ENCODE data around the gene BTNL8.

The BTNL8 gene

DNA sequence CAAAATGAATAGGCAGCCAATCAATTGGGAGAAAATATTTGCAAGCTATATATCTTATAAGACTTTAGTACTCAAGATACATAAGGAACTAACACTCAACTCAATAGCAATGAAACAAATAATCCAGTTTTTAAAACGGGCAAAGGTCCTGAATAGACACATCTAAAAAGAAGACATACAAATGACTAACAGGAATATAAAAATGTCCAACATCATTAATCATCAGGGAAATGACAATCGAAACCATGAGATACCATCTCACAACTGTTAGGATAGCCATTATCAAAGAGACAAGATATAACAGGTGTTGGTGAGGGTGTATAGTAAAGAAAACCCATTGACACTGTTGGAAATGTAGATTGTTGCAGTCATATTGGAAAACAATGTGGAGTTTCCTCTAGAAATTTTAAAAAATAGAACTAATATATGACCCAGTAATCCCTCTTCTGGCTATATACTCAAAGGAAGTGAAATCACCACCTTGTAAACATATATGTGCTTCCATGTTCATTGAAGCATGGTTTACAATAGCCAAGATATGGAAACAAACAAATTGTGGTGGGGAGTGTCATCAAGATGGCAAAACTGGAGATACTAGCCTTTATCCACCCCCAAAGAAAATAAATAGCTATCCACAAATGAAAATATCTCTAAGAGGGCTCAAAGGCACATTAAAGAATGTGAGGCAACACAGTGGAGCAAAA is 75.8 kb downstream of the BTNL8 start:
- no peak for DNase-seq

GRCh38 chr5:180975338-180975737 is 76.4 kb downstream of the BTNL8 start:
- DNase-seq: no peak

DNA sequence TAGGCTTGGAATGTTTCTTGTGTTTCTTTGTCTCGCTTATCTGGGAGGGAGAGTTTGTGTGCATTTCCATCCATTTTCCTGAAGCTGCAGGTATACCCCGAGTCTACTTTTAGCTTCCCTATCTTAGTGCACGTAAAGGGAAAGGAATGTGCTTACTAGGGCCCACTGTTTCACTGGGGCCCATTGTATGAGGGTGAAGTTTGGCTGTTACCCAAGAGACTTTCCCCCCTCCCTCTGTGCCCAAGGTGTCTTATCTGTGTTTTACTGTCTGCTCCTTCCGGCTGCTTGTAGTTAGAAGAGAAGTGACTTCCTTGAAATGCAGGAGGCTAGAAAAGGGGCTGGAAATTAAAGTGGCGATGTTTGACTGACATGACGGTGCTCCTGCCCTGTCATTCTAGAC is 77.6 kb downstream of the BTNL8 start:
- DNase-seq: no peak

DNA sequence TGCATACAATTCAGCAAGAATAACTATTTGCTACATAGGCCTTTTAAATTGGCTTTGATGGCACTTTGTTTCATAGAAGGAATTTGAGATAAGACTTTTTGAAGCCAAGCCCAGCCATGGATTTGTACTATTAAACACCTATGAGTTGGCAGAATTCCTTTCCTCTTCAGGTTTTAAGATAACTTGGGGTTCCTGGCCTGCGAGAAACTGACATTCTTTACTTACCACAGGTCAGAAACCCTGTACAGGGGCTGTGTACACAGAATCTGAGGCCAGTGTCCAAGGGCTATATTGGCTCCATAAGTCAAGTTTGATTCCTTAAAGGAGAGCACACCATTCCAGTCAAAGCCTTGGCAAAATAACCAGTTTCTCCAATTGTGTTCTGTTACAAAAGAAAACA is 78.9 kb downstream of the BTNL8 start:
- no peak for DNase-seq

- no peak for DNase-seq
Measured at GRCh38 chr5:180982008-180982741, 83.2 kb downstream of the BTNL8 start.

- no peak for DNase-seq
Measured at GRCh38 chr5:180988016-180988415, 89.1 kb downstream of the BTNL8 start.

DNA sequence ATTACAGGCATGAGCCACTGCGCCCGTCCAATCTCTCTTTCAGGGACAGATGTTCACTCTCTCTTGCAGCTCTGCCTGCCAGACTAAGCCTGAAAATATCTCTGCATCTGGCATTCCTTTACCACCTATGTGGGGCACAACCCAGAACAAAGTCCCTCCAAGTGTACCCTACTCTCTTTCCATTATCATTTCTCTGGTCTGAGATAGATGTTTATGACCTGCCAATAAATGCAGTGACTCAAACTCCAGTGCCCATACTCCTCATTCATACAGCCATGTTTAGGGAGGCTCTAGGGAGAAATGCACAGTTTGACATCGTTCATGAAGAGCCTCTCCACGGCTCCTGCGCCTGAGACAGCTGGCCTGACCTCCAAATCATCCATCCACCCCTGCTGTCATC is 89.6 kb downstream of the BTNL8 start, which contains the start of gene BTNL3:
Gene BTNL3, plus strand, starts transcription at position 255 of the 400 bp plus-strand sequence. CDS start 183 bp downstream, outside the sequence.
- no peak for DNase-seq

- peak; percentile 0 for DNase-seq
Measured at GRCh38 chr5:180990086-180990881, 91.3 kb downstream of the BTNL8 start.

DNA sequence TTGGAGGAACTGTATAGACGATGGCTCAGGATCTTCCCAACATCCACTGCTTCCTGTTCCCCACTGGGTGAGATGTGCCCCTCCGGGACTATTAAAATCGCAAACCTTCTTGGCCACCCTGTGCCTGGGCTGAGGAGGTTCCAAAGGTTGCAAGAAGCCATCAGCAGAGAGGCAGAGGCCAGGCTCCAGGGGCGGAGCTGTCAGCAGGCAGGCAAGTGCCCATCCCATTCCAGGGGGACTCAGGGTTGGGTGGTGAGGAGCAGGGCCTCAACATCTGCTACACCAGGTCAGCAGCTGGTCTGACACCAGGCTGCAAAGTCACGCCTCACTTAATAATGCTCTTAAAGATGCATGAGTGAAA is 91.9 kb downstream of the BTNL8 start:
- peak; percentile 2 for DNase-seq

All from eye (tissue), 1 donor.